ENCODE results near the gene FUT7.
A peak's percentile ranks its signal among the peaks of the same experiment; 100 is the strongest.

FUT7 gene

DNA sequence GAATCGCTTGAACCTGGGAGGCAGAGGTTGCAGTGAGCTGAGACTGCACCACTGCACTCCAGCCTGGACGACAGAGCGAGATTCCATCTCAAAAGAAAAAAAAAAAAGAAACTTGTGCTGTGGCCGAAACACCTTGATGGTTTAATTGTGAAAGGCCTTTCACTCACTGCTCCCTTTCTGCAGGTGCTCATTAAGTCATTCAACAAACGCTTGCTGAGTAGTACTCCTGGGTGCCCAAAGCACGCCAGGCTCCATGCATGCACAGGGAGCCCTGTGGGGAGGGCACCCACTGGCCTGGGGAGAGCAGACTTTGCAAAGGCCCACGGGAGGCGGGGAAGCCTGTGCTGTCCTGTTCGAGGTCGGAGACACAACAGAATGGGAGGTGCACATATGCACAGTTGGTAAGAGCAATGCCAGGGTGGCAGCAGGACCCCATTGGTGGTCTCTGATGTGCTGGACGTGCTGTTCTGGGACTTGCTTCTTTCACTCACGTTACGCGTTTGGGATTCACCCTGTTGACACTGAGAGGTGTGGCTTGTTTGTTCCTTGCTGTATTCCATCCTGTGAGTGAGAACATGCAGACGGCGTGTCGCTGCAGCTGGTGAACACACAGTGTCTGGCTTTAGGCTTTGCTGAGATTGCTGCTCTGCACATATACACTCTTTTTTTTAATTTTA lies 25.0 kb upstream of the FUT7 start (continued):
- TF ChIP-seq, protein P1, sequence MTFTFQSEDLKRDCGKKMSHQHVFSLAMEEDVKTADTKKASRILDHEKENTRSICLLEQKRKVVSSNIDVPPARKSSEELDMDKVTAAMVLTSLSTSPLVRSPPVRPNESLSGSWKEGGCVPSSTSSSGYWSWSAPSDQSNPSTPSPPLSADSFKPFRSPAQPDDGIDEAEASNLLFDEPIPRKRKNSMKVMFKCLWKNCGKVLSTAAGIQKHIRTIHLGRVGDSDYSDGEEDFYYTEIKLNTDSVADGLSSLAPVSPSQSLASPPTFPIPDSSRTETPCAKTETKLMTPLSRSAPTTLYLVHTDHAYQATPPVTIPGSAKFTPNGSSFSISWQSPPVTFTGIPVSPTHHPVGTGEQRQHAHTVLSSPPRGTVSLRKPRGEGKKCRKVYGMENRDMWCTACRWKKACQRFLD (tag by site-specific recombination; IDR thresholded peaks at IDR 0.05), result no peak
- TF ChIP-seq, protein P2, sequence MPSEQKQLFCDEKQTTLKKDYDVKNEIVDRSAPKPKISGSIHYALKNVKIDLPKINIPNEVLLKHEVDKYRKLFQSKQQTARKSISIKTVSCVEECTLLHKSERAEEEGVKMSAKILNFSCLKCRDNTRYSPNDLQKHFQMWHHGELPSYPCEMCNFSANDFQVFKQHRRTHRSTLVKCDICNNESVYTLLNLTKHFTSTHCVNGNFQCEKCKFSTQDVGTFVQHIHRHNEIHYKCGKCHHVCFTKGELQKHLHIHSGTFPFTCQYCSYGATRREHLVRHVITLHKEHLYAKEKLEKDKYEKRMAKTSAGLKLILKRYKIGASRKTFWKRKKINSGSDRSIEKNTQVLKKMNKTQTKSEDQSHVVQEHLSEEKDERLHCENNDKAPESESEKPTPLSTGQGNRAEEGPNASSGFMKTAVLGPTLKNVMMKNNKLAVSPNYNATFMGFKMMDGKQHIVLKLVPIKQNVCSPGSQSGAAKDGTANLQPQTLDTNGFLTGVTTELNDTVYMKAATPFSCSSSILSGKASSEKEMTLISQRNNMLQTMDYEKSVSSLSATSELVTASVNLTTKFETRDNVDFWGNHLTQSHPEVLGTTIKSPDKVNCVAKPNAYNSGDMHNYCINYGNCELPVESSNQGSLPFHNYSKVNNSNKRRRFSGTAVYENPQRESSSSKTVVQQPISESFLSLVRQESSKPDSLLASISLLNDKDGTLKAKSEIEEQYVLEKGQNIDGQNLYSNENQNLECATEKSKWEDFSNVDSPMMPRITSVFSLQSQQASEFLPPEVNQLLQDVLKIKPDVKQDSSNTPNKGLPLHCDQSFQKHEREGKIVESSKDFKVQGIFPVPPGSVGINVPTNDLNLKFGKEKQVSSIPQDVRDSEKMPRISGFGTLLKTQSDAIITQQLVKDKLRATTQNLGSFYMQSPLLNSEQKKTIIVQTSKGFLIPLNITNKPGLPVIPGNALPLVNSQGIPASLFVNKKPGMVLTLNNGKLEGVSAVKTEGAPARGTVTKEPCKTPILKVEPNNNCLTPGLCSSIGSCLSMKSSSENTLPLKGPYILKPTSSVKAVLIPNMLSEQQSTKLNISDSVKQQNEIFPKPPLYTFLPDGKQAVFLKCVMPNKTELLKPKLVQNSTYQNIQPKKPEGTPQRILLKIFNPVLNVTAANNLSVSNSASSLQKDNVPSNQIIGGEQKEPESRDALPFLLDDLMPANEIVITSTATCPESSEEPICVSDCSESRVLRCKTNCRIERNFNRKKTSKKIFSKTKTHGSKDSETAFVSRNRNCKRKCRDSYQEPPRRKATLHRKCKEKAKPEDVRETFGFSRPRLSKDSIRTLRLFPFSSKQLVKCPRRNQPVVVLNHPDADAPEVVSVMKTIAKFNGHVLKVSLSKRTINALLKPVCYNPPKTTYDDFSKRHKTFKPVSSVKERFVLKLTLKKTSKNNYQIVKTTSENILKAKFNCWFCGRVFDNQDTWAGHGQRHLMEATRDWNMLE (tag by site-specific recombination; conservative IDR thresholded peaks at IDR 0.05; ENCODE audit: low read depth), result no peak
- TF ChIP-seq, protein P3, sequence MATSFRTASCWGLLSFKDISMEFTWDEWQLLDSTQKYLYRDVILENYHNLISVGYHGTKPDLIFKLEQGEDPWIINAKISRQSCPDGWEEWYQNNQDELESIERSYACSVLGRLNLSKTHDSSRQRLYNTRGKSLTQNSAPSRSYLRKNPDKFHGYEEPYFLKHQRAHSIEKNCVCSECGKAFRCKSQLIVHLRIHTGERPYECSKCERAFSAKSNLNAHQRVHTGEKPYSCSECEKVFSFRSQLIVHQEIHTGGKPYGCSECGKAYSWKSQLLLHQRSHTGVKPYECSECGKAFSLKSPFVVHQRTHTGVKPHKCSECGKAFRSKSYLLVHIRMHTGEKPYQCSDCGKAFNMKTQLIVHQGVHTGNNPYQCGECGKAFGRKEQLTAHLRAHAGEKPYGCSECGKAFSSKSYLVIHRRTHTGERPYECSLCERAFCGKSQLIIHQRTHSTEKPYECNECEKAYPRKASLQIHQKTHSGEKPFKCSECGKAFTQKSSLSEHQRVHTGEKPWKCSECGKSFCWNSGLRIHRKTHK (tag by site-specific recombination; IDR thresholded peaks at IDR 0.05), result no peak

DNA sequence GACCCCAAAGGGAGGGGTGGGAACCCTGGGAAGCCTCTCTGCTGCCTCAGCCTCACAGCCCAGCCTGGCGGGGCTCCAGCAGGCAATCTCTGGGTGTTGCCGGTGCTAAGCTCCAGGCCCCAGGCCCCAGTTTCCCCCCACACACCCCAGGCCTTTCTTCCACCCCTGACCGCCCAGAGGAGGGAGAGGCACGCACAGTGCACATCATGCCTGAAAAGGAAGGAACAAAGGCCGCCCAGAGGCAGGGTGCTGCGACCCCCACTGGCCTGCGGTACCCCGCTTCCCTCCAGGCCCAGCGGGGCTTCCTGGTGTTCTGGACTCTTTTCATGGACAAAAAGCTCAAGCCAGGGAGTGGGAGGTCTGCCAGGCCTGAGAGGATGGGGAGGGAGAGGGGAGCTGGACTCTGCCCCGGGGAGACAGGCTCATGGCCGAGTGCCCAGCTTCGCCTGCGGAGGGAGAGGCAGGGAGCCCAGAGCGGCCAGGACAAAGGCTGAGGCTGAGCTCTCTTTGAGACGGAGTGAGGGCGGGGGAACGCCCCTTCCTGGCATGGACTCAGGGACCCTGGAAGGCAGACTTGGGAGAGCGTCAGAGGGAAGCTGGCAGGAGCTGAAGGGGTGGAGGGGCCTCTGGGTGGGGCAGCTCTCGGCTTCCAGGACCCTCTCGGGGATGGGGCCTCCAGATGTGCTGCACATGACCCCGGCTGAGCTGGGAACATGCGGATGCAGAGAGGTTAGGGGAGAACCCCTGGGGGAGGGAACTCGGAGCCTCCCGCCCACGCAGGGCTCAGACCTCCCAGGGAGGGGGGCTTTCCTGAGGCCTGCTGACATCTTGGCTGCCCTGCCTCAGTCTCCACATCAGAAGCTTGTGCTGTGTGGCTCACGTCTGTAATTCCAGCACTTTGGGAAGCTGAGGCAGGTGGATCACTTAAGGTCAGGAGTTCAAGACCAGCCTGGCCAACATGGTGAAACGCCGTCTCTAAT lies 23.8 kb upstream of the FUT7 start:
- H3K36me3 ChIP-seq (ENCODE audit: control insufficient read depth in 2 of 2, insufficient read depth in 1 of 2, low read length in 2 of 2), result no peaks in the 10 kb centered on the region
- TF ChIP-seq ZNF785 (tag by site-specific recombination; IDR thresholded peaks at IDR 0.05), result no peak
- peak; percentile 85 for TF ChIP-seq KLF1 (tag by site-specific recombination; IDR thresholded peaks at IDR 0.05)
- TF ChIP-seq SP2 (tag by site-specific recombination; IDR thresholded peaks at IDR 0.05), result 0 out of 2 replicates have a peak, but pooled peaks have one; percentile 25
- TF ChIP-seq SP7 (tag by site-specific recombination; IDR thresholded peaks at IDR 0.05), result 0 out of 2 replicates have a peak, but pooled peaks have one; percentile 11
- TF ChIP-seq ZBTB17 (tag by site-specific recombination; IDR thresholded peaks at IDR 0.05), result peak; percentile 62
- no peak for TF ChIP-seq ZNF514 (tag by site-specific recombination; IDR thresholded peaks at IDR 0.05)
- TF ChIP-seq, protein P4, sequence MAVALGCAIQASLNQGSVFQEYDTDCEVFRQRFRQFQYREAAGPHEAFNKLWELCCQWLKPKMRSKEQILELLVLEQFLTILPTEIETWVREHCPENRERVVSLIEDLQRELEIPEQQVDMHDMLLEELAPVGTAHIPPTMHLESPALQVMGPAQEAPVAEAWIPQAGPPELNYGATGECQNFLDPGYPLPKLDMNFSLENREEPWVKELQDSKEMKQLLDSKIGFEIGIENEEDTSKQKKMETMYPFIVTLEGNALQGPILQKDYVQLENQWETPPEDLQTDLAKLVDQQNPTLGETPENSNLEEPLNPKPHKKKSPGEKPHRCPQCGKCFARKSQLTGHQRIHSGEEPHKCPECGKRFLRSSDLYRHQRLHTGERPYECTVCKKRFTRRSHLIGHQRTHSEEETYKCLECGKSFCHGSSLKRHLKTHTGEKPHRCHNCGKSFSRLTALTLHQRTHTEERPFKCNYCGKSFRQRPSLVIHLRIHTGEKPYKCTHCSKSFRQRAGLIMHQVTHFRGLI (tag by site-specific recombination; IDR thresholded peaks at IDR 0.05), result peak; percentile 67
- no peak for TF ChIP-seq ZNF658 (tag by site-specific recombination; IDR thresholded peaks at IDR 0.05)
- TF ChIP-seq, protein P5, sequence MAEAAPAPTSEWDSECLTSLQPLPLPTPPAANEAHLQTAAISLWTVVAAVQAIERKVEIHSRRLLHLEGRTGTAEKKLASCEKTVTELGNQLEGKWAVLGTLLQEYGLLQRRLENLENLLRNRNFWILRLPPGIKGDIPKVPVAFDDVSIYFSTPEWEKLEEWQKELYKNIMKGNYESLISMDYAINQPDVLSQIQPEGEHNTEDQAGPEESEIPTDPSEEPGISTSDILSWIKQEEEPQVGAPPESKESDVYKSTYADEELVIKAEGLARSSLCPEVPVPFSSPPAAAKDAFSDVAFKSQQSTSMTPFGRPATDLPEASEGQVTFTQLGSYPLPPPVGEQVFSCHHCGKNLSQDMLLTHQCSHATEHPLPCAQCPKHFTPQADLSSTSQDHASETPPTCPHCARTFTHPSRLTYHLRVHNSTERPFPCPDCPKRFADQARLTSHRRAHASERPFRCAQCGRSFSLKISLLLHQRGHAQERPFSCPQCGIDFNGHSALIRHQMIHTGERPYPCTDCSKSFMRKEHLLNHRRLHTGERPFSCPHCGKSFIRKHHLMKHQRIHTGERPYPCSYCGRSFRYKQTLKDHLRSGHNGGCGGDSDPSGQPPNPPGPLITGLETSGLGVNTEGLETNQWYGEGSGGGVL (tag by site-specific recombination; IDR thresholded peaks at IDR 0.05), result peak; percentile 50
- peak; percentile 57; the same call in 1 of the 2 replicates for TF ChIP-seq ZFHX2 (tag by site-specific recombination; conservative IDR thresholded peaks at IDR 0.05)
- peak; percentile 29; the same call in 1 of the 2 replicates for TF ChIP-seq GLIS1 (tag by site-specific recombination; IDR thresholded peaks at IDR 0.05)
- TF ChIP-seq GLIS2 (tag by site-specific recombination; IDR thresholded peaks at IDR 0.05), result peak; percentile 56; the same call in 1 of the 2 replicates
- 0 out of 2 replicates have a peak, but pooled peaks have one; percentile 16 for TF ChIP-seq EGR2 (tag by site-specific recombination; IDR thresholded peaks at IDR 0.05; ENCODE audit: low read depth)
- peak; percentile 82 for TF ChIP-seq ZIC2 (tag by site-specific recombination; IDR thresholded peaks at IDR 0.05)
- TF ChIP-seq ZNF600 (tag by site-specific recombination; IDR thresholded peaks at IDR 0.05), result peak; percentile 17; the same call in 1 of the 2 replicates
- no peak overlapping the region for H3K4me3 ChIP-seq (ENCODE audit: low read depth, low read length)
- ChIA-PET POLR2A (interaction anchor here (0.7 to 1.0 kb wide), 4 partner anchors 15 to 145 kb away, joined by 3 to 8 read pairs (median 4); partner anchors contain the start of genes MAN1B1, SAPCD2 and TPRN), CTCF (interaction anchor here (0.6 to 10.1 kb wide), 6 partner anchors 9 to 268 kb away, joined by 4 to 166 read pairs (median 6); partner anchors contain the start of genes NPDC1 and SAPCD2)
- no peaks in the 10 kb centered on the region for H3K4me1 ChIP-seq (ENCODE audit: control insufficient read depth, insufficient read depth, low read length)
- no peak overlapping the region for H3K27ac ChIP-seq (ENCODE audit: extremely low read depth, low read depth, low read length)
- no peaks in the 10 kb centered on the region for H3K9me3 ChIP-seq (ENCODE audit: control insufficient read depth, insufficient read depth, low read depth, low read length)

Data from HEK293 (cell line).